ENCODE measurements around the gene NARF. TPM values are rescaled to one million over a fixed set of nuclear protein-coding genes. Genes with fewer than 3 reads are reported as not detected.

NARF gene
- polyA plus RNA-seq, 1 of the 3 experiments (the other 2 are of a cell fraction): 128 TPM

DNA sequence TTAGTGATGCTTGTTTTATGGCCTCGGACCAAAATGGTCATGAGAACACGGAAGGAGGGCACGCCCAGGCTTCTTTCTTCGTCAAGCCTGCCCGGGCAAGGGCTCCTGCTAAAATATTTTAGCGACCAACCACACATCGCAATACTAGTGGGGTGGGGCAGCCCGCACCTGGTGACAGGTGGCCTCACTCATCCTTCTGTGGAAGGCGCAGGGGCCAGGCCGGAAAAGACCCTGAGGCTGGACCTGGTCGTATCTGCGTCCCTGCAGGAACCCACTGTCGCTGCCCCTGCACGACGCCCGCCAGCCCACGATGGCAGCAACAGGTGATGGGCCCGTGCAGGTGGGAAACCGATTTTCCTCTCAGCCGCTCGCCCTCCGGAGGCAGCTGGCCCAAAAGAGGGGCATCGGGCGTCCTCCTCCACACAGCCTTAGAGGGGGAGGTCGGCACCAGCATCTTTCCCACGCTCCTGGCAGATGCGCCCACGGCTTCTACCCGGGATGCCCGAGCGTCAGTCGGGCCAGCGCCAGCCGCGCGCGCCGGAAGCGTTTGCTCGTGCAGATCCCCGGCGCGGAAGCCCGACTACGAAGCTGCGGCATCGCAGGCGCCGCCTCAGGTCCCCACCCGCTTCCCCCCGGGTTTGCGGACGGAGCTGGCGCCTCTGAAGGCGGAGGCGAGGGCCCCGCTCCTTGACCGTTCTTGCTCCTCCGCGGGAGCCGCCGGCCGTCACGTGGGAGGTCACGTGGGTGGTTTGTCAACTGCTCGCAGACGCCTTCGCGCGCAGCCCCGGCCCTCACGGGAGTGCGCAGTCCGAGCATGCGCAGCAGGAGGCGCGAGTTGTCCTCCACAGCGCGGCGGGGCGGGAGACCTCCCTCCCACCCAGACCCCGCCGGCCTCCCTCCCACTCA, 38.2 kb downstream of the NARF start (continued):
- TF ChIP-seq YY1 (IDR thresholded peaks at IDR 0.05; ENCODE audit: low read depth) (no peak), SIN3A (IDR thresholded peaks at IDR 0.05; ENCODE audit: borderline replicate concordance, low read depth, low read length) (peak; percentile 71; the same call in 1 of the 2 replicates), ELF1 (IDR thresholded peaks at IDR 0.05) (no peak), NRF1 (IDR thresholded peaks at IDR 0.05; ENCODE audit: low read depth, low read length) (peak; percentile 86), SMC3 (IDR thresholded peaks at IDR 0.05; ENCODE audit: low read depth, low read length) (no peak), JUND (IDR thresholded peaks at IDR 0.05) (no peak), POLR2AphosphoS5 (IDR thresholded peaks at IDR 0.05; ENCODE audit: low read depth, low read length) (peak; percentile 86), GABPA (IDR thresholded peaks at IDR 0.05; ENCODE audit: low read depth) (peak; percentile 52; the same call in 1 of the 2 replicates), MEF2A (IDR thresholded peaks at IDR 0.05; ENCODE audit: borderline replicate concordance, low read depth) (no peak), CHD2 (IDR thresholded peaks at IDR 0.05; ENCODE audit: low read length, partially characterized antibody) (peak; percentile 34)
- TF ChIP-seq, protein P1, sequence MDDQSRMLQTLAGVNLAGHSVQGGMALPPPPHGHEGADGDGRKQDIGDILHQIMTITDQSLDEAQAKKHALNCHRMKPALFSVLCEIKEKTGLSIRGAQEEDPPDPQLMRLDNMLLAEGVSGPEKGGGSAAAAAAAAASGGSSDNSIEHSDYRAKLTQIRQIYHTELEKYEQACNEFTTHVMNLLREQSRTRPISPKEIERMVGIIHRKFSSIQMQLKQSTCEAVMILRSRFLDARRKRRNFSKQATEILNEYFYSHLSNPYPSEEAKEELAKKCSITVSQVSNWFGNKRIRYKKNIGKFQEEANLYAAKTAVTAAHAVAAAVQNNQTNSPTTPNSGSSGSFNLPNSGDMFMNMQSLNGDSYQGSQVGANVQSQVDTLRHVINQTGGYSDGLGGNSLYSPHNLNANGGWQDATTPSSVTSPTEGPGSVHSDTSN (IDR thresholded peaks at IDR 0.05): no peak
- TF ChIP-seq, protein P2, sequence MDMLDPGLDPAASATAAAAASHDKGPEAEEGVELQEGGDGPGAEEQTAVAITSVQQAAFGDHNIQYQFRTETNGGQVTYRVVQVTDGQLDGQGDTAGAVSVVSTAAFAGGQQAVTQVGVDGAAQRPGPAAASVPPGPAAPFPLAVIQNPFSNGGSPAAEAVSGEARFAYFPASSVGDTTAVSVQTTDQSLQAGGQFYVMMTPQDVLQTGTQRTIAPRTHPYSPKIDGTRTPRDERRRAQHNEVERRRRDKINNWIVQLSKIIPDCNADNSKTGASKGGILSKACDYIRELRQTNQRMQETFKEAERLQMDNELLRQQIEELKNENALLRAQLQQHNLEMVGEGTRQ (IDR thresholded peaks at IDR 0.05; ENCODE audit: borderline replicate concordance, low read depth, low read length): peak; percentile 98

DNA sequence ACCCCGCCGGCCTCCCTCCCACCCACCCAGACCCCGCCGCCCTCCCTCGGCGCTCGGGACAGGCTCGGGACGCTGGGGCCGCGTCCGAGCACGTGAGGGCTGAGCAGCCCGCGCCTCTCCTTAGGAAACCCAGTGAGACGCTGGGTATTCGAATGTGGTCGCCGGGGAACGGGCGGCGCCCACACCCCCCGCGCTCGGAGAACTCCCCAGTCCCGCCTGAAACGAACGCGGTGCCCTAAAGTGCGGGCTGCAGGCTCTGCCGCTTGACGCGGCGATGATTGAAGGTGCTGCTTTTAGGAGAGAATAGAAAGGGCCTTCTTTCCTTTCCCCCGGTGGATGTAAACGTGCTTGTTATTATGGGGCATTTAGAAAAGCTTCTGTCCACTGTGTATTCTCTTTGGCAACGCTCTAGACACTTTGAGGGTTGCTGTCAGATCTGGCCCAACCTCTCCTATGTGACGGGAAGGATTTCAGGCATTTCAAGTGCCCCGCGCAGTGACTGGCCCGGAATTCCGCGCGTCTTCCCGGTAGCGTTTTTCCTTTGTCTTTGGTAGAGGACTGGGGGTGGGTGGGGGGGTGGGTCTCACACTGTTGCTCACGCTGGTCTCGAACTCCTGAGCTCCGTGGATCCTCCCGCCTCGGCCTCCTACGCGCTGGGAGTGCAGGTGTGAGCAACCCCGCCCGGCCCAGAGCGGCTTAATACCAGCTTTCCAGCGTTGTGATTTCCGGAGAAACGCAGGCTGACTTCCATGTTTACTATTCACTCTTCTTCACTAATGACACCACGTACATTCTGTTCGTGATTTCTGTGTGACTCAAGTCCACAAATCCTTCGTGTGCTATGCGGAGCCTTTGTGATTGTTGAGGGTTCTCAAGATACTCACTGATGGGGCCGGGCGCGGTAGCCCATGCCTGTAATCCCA, 39.2 kb downstream of the NARF start:
- Histone ChIP-seq H3K4me1 (ENCODE audit: control insufficient read depth in 1 of 2, insufficient read depth in 2 of 2, low read depth in 1 of 2, low read length in 1 of 2) (peaks cover 7 to 21% of the 10 kb centered on the region in 2 experiments; a peak in 2 of 4 replicates), H3K27ac (ENCODE audit: low read depth in 2 of 2, low read length in 1 of 2) (peak overlapping the region; percentile 5 to 62; a peak in 2 of 4 replicates), H3K4me3 (ENCODE audit: low read depth in 2 of 2, low read length in 1 of 2) (peak overlapping the region; percentile 42 to 44; a peak in 3 of 4 replicates), H4K20me1 (ENCODE audit: insufficient read depth) (0 out of 2 replicates have a peak, but pooled peaks cover 3% of the 10 kb centered on the region), H3K9ac (peak overlapping the region; percentile 48; the same call in 1 of the 2 replicates), H2AFZ (ENCODE audit: low read depth) (peak overlapping the region; percentile 79; the same call in 1 of the 2 replicates), H3F3A (replicated peaks; ENCODE audit: insufficient read depth) (peaks cover 21% of the 10 kb centered on the region), H3K9me2 (no peaks in the 10 kb centered on the region), H3K4me2 (peak overlapping the region; percentile 82), H3K27me3 (ENCODE audit: insufficient read depth) (no peaks in the 10 kb centered on the region), H3K36me3 (replicated peaks in 1 of 2; ENCODE audit: control insufficient read depth in 1 of 2, insufficient read depth in 2 of 2, low read length in 1 of 2) (no peaks in the 10 kb centered on the region), H3K79me2 (ENCODE audit: insufficient read depth) (no peaks in the 10 kb centered on the region), H3K9me3 (no peaks in the 10 kb centered on the region)
- ChIA-PET CTCF (interaction anchor here (0.7 to 3.5 kb wide), 10 partner anchors 8 to 268 kb away, joined by 3 to 29 read pairs (median 4); partner anchors contain the start of gene FOXK2), POLR2A (interaction anchor here (0.5 to 1.8 kb wide), 2 partner anchors 22 to 200 kb away, joined by 3 to 6 read pairs; partner anchors contain the start of gene FOXK2)
- WGBS (ENCODE audit: low lambda C conversion rate): 37% methylated on average over 65 of the region's 66 CpGs
- TF ChIP-seq TEAD4 (IDR thresholded peaks at IDR 0.05; ENCODE audit: borderline replicate concordance, insufficient read depth) (no peak), EZH2phosphoT487 (IDR thresholded peaks at IDR 0.05; ENCODE audit: borderline replicate concordance, low read depth) (no peak), POLR2AphosphoS5 (IDR thresholded peaks at IDR 0.05; ENCODE audit: low read depth, low read length) (no peak), GATA2 (CRISPR knock-in tag; IDR thresholded peaks at IDR 0.05) (no peak), GABPA (IDR thresholded peaks at IDR 0.05; ENCODE audit: low read depth) (no peak), MXI1 (IDR thresholded peaks at IDR 0.05; ENCODE audit: low read depth, low read length) (peak; percentile 39; the same call in 1 of the 2 replicates), RCOR1 (IDR thresholded peaks at IDR 0.05; ENCODE audit: low read length) (no peak)
- TF ChIP-seq, protein P3, sequence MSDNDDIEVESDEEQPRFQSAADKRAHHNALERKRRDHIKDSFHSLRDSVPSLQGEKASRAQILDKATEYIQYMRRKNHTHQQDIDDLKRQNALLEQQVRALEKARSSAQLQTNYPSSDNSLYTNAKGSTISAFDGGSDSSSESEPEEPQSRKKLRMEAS (IDR thresholded peaks at IDR 0.05; ENCODE audit: low read depth): peak; percentile 54; the same call in 1 of the 2 replicates
- TF ChIP-seq, protein P4, sequence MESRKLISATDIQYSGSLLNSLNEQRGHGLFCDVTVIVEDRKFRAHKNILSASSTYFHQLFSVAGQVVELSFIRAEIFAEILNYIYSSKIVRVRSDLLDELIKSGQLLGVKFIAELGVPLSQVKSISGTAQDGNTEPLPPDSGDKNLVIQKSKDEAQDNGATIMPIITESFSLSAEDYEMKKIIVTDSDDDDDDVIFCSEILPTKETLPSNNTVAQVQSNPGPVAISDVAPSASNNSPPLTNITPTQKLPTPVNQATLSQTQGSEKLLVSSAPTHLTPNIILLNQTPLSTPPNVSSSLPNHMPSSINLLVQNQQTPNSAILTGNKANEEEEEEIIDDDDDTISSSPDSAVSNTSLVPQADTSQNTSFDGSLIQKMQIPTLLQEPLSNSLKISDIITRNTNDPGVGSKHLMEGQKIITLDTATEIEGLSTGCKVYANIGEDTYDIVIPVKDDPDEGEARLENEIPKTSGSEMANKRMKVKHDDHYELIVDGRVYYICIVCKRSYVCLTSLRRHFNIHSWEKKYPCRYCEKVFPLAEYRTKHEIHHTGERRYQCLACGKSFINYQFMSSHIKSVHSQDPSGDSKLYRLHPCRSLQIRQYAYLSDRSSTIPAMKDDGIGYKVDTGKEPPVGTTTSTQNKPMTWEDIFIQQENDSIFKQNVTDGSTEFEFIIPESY (IDR thresholded peaks at IDR 0.05; ENCODE audit: borderline replicate concordance, low read depth): no peak
- no peak for DNase-seq
